Fibroblast of upper back skin (primary cell): ENCODE measurements around the gene TENT5D.
"Not testable (repeated sequence)": the region's sequence is repeated elsewhere in the genome, so short reads cannot be mapped to it uniquely, and the experiment has no call there.

Experiments used
- DNase-seq: peaks from one replicate; pipeline ENCODE4 v3.0.0-alpha.2; 2013

The TENT5D gene

DNA sequence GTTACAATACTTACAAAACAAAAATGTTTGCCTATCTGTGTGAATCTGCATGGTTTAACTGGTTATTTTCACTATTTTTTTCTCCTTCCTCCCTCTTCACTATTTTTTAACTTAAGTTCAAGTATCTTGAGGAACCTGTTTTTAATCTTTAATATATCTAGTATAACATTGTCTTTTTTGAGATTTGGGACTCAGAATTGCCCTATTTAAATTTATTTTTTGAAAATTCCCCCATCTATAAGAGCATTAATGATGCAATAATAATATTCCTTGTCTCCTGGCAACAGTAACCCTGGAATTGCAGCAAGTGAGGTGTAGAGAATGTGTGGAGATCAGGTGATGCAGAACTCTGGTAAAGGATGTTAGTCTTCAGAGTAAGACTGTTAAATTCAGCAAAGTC lies at the start of gene TENT5D:
Gene TENT5D (plus strand): TSS at position 301 of the 400 bp plus-strand sequence. CDS start 22,093 bp downstream, outside the sequence.
- no peak for DNase-seq

DNA sequence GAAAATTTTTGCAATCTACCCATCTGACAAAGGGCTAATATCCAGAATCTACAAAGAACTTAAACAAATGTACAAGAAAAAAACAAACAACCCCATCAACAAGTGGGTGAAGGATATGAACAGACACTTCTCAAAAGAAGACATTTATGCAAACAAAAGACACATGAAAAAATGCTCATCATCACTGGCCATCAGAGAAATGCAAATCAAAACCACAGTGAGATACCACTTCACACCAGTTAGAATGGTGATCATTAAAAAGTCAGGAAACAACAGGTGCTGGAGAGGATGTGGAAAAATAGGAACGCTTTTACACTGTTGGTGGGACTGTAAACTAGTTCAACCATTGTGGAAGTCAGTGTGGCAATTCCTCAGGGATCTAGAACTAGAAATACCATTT lies 34.6 kb upstream of the TENT5D start:
- DNase-seq: not testable (repeated sequence)

DNA sequence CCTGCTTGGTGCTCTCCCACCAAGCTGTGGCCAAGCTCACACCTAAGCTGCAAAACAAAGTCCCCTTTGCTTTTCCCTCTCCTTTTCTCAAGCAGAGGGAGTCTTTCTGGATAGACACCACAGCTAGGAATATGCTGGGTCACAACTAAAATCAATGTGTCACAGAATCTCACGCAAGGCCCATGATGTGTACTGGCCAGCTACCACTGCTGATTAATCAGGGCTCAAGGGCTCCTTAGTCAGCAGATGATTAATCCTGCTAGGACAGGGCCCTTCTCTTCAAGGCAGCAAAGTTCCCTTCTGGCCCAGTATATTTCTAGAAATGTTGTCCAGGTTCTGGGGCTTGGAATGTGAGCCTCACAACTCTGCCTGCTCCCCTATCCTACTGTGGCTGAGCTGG lies 32.0 kb upstream of the TENT5D start:
- no peak for DNase-seq

DNA sequence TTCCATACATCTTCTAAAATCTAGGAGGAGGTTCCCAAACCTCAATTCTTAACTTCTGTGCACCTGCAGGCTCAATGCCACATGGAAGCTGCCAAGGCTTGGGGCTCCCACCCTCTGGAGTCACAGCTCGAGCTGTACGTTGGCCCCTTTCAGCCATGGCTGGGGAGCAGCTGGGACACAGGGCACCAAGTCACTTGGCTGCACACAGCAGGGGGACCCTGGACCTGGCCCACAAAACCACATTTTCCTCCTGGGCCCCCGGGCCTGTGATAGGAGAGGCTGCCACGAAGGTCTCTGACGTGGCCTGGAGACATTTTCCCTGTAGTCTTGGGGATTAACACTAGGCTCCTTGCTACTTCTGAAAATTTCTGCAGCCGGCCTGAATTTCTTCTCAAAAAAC lies 8.2 kb upstream of the TENT5D start:
- no peak for DNase-seq

- no peak for DNase-seq
Observed at GRCh38 chrX:80423000-80423399, 2.8 kb downstream of the TENT5D start.

- no peak for DNase-seq
Observed at GRCh38 chrX:80423744-80424143, 3.5 kb downstream of the TENT5D start.

DNA sequence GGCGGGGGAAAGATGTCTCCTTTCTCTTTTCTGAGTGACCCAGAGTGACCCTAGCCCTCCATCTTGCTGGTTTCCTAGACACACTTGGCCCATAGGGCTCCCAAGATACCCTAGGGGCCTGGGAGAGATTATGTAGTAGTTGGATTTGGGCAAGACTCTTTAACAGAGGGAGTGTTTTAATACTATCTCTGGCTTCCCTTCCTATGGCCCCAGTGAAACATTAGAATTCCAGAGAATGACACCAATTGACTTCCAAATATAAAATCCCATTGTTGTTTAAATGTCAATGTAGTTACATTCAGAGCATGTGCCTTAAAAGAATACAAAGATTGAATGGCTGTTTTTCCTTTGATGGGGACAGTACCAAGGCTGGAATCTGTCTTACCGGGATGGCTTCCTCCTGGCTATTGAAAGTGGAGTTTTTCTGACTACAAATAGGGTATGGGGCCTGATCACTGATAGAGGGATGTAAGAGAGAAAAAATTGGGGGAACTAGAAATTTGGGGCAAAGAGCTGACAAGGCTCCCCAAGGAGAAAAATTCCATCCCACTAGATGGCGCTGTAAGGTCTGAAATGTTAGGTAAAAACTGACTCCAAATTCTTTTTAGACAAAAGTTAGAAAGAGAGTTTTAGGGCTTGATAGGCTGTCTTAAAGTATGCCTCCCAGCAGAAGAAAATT lies 10.7 kb downstream of the TENT5D start:
- no peak for DNase-seq

- no peak for DNase-seq
Observed at GRCh38 chrX:80431505-80431832, 11.2 kb downstream of the TENT5D start.

DNA sequence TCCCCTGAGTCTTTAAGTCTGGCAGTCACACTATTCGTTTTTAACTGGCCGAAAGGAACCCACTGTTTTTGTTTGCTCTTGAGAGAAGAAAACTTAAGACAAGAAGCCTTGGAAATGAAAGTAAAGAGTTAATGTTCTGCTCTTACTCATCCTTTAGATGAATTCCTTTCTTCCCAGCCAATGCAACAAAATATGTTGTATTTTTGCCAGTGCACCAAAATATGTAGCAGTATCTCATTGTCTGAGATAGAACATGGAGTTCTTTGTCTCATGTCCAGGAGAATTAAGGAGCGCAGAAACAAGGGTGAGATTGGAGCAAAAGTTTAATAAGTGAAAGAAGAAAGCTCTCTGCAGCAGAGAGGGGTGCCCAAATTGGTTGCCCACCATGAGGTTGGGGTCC lies 12.2 kb downstream of the TENT5D start:
- DNase-seq: no peak

DNA sequence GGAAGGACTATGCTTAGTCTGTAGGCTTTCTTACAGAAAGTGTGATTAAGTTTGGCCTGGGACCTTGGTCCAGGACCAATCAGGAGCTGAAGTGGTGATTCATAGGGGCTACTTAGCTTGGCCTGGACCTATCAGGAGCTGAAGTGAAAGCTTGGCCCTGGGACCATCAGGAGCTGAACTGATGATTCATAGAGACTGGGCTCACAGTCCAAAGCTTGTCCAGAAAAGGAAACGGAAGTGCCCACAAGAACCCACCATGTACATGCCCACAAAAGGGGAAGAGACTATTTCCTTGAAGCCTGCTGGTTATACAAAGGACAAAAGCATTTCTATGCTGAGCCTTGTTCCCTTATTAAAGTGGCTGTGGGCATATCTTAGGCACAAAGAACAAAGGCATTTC lies 12.6 kb downstream of the TENT5D start:
- no peak for DNase-seq

DNA sequence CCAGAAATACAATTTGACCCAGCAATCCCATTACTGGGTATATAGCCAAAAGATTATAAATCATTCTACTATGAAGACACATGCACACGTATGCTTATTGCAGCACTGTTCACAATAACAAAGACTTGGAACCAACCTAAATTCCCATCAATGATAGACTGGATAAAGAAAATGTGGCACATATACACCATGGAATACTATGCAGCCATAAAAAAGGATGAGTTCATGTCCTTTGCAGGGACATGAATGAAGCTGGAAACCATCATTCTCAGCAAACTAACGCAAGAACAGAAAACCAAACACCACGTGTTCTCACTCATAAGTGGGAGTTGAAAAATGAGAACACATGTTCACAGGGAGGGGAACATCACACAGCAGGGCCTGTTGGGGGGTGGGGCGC lies 47.9 kb downstream of the TENT5D start:
- DNase-seq: not testable (repeated sequence)

DNA sequence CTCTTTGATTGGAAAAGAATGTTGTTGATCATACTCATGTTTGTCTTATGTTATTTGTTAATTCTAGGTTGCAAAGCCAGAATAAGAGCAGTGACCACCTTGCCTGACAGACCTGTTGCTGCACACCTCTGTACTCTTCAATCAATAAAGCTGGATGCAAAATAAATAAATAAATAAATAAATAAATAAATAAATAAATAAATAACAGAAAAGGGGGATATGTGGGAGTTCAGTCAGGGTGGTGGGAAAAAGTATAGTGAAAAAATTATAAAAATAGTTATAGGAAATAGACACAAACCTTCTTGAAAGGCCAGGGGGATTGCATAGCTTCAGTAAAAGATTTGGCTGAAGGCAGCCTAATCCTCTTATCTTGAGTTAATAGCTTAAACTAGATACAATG lies 51.3 kb downstream of the TENT5D start:
- DNase-seq: no peak

DNA sequence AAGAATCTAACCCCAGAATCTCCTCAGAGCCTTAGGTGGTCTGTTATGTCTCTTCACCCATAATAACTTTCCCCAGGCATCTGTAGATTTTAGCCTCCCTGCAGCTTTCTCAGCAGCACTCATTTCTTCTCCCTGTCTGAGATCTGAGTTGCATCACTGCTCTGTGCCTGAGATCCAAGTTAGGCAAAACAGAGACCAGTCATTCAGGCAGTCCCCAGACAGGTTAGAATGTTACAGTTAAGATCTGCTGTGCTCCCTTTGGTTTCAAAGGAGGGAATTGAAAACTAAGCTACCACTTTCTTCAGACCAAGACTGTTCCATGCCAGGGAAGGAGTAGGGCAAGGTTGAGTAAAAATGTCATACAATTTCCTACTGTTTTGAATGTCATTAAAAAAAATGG lies 65.3 kb downstream of the TENT5D start:
- DNase-seq: no peak

DNA sequence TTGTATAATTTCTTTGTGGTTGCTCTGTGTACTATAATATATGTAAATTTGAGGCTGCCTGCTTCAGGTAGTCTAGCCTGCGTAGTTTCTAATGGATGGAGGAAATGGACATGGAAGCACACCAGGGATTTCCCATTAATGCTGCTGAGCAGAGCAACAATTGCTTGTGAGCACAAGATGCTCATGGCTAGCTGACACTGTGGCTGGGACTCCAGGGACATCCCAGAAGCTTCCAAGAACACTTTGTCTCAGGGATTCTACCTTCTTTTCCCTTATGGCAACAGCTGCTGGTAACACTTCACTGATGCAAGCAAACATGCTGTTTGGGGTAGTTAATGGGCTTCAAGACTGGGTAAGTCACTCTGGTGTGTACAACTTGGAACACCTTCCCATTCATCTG lies 66.1 kb downstream of the TENT5D start:
- no peak for DNase-seq

GRCh38 chrX:80489166-80489565 lies 68.9 kb downstream of the TENT5D start:
- no peak for DNase-seq
